ENCODE results near the gene LRRC43.

GRCh38 chr12:122250047-122250446, 67.1 kb downstream of the LRRC43 start:
- TF ChIP-seq FOXJ3 (CRISPR knock-in tag; IDR thresholded peaks at IDR 0.05; ENCODE audit: borderline replicate concordance) = no peak
- TF ChIP-seq ZNF423 (CRISPR knock-in tag; IDR thresholded peaks at IDR 0.05) = no peak
- no peak for TF ChIP-seq TCF7 (CRISPR knock-in tag; IDR thresholded peaks at IDR 0.05; ENCODE audit: low read depth)
- TF ChIP-seq ZBTB43 (CRISPR knock-in tag; IDR thresholded peaks at IDR 0.05) = no peak
- TF ChIP-seq ZNF138 (CRISPR knock-in tag; conservative IDR thresholded peaks at IDR 0.05) = no peak
- no peak for TF ChIP-seq MYBL2 (CRISPR knock-in tag; IDR thresholded peaks at IDR 0.05)
- no peak for TF ChIP-seq JUN (CRISPR knock-in tag; IDR thresholded peaks at IDR 0.05)
- no peak for TF ChIP-seq CTCF (IDR thresholded peaks at IDR 0.05)
- TF ChIP-seq ZNF121 (CRISPR knock-in tag; IDR thresholded peaks at IDR 0.05) = no peak
- no peak for TF ChIP-seq ZSCAN18 (CRISPR knock-in tag; IDR thresholded peaks at IDR 0.05)
- TF ChIP-seq ATF6 (CRISPR knock-in tag; IDR thresholded peaks at IDR 0.05) = no peak
- TF ChIP-seq GABPB1 (CRISPR knock-in tag; IDR thresholded peaks at IDR 0.05) = no peak
- TF ChIP-seq ETV6 (CRISPR knock-in tag; IDR thresholded peaks at IDR 0.05) = no peak
